ENCODE results near the gene LRIG1.

GRCh38 chr3:66401157-66401550, 99.7 kb downstream of the LRIG1 start:
- TF ChIP-seq POLR2AphosphoS5 (IDR thresholded peaks at IDR 0.05; ENCODE audit: low read depth): no peak
- TF ChIP-seq CTCF (IDR thresholded peaks at IDR 0.05; ENCODE audit: insufficient read depth, low read length): no peak
- TF ChIP-seq, protein P1, sequence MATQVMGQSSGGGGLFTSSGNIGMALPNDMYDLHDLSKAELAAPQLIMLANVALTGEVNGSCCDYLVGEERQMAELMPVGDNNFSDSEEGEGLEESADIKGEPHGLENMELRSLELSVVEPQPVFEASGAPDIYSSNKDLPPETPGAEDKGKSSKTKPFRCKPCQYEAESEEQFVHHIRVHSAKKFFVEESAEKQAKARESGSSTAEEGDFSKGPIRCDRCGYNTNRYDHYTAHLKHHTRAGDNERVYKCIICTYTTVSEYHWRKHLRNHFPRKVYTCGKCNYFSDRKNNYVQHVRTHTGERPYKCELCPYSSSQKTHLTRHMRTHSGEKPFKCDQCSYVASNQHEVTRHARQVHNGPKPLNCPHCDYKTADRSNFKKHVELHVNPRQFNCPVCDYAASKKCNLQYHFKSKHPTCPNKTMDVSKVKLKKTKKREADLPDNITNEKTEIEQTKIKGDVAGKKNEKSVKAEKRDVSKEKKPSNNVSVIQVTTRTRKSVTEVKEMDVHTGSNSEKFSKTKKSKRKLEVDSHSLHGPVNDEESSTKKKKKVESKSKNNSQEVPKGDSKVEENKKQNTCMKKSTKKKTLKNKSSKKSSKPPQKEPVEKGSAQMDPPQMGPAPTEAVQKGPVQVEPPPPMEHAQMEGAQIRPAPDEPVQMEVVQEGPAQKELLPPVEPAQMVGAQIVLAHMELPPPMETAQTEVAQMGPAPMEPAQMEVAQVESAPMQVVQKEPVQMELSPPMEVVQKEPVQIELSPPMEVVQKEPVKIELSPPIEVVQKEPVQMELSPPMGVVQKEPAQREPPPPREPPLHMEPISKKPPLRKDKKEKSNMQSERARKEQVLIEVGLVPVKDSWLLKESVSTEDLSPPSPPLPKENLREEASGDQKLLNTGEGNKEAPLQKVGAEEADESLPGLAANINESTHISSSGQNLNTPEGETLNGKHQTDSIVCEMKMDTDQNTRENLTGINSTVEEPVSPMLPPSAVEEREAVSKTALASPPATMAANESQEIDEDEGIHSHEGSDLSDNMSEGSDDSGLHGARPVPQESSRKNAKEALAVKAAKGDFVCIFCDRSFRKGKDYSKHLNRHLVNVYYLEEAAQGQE (IDR thresholded peaks at IDR 0.05; ENCODE audit: insufficient replicate concordance, low read depth): no peak
- no peak for TF ChIP-seq GABPA (IDR thresholded peaks at IDR 0.05; ENCODE audit: low read depth)
- TF ChIP-seq SPI1 (IDR thresholded peaks at IDR 0.05; ENCODE audit: borderline replicate concordance, low read depth): no peak
